ENCODE data around the gene APBB1IP.

The APBB1IP gene

GRCh38 chr10:26432938-26433337 is 5.2 kb upstream of the APBB1IP start:
- Mint-ChIP-seq H3K4me3 (no peak overlapping the region), H3K27ac (no peak overlapping the region), H3K27me3 (no peaks in the 10 kb centered on the region), H3K4me1 (ENCODE audit: low read depth) (peaks cover 41% of the 10 kb centered on the region), H3K9me3 (ENCODE audit: low read depth) (no peaks in the 10 kb centered on the region), H3K36me3 (no peaks in the 10 kb centered on the region)

- Mint-ChIP-seq H3K9me3 (ENCODE audit: low read depth) (no peaks in the 10 kb centered on the region), H3K4me1 (ENCODE audit: low read depth) (peaks cover 34% of the 10 kb centered on the region), H3K4me3 (no peak overlapping the region), H3K27me3 (no peaks in the 10 kb centered on the region), H3K27ac (peak overlapping the region; percentile 82), H3K36me3 (no peaks in the 10 kb centered on the region)
These were observed 2.3 kb upstream of the APBB1IP start for GRCh38 chr10:26435852-26436251.

GRCh38 chr10:26436848-26437247 is 1.3 kb upstream of the APBB1IP start:
- peaks cover 42% of the 10 kb centered on the region for H3K4me1 Mint-ChIP-seq (ENCODE audit: low read depth)
- peak overlapping the region; percentile 47 for H3K4me3 Mint-ChIP-seq
- H3K9me3 Mint-ChIP-seq (ENCODE audit: low read depth): no peaks in the 10 kb centered on the region
- H3K27ac Mint-ChIP-seq: peak overlapping the region; percentile 95
- H3K36me3 Mint-ChIP-seq: peaks cover under 1% of the 10 kb centered on the region
- no peaks in the 10 kb centered on the region for H3K27me3 Mint-ChIP-seq

GRCh38 chr10:26438534-26439341 is 597 bp downstream of the APBB1IP start:
- H3K27me3 Mint-ChIP-seq: no peaks in the 10 kb centered on the region
- H3K4me3 Mint-ChIP-seq: peak overlapping the region; percentile 92
- no peaks in the 10 kb centered on the region for H3K9me3 Mint-ChIP-seq (ENCODE audit: low read depth)
- H3K36me3 Mint-ChIP-seq: peaks cover 4% of the 10 kb centered on the region
- peak overlapping the region; percentile 95 for H3K27ac Mint-ChIP-seq
- H3K4me1 Mint-ChIP-seq (ENCODE audit: low read depth): peaks cover 58% of the 10 kb centered on the region

GRCh38 chr10:26439406-26440087 is 1.4 kb downstream of the APBB1IP start:
- peak overlapping the region; percentile 94 for H3K27ac Mint-ChIP-seq
- peaks cover 66% of the 10 kb centered on the region for H3K4me1 Mint-ChIP-seq (ENCODE audit: low read depth)
- H3K27me3 Mint-ChIP-seq: no peaks in the 10 kb centered on the region
- peaks cover 12% of the 10 kb centered on the region for H3K36me3 Mint-ChIP-seq
- peak overlapping the region; percentile 92 for H3K4me3 Mint-ChIP-seq
- peaks cover 4% of the 10 kb centered on the region for H3K9me3 Mint-ChIP-seq (ENCODE audit: low read depth)

GRCh38 chr10:26440088-26440470 is 1.9 kb downstream of the APBB1IP start:
- Mint-ChIP-seq H3K9me3 (ENCODE audit: low read depth) (peaks cover 4% of the 10 kb centered on the region), H3K27ac (peak overlapping the region; percentile 94), H3K4me1 (ENCODE audit: low read depth) (peaks cover 64% of the 10 kb centered on the region), H3K4me3 (peak overlapping the region; percentile 92), H3K36me3 (peaks cover 13% of the 10 kb centered on the region), H3K27me3 (no peaks in the 10 kb centered on the region)

GRCh38 chr10:26441491-26442214 is 3.5 kb downstream of the APBB1IP start:
- H3K27ac Mint-ChIP-seq: peak overlapping the region; percentile 97
- peaks cover 65% of the 10 kb centered on the region for H3K4me1 Mint-ChIP-seq (ENCODE audit: low read depth)
- peak overlapping the region; percentile 78 for H3K4me3 Mint-ChIP-seq
- H3K9me3 Mint-ChIP-seq (ENCODE audit: low read depth): peaks cover 4% of the 10 kb centered on the region
- H3K27me3 Mint-ChIP-seq: no peaks in the 10 kb centered on the region
- peaks cover 16% of the 10 kb centered on the region for H3K36me3 Mint-ChIP-seq

GRCh38 chr10:26445411-26446031 is 7.4 kb downstream of the APBB1IP start:
- Mint-ChIP-seq H3K27me3 (no peaks in the 10 kb centered on the region), H3K27ac (peak overlapping the region; percentile 95), H3K4me3 (peak overlapping the region; percentile 78), H3K4me1 (ENCODE audit: low read depth) (peaks cover 85% of the 10 kb centered on the region), H3K36me3 (peaks cover 20% of the 10 kb centered on the region), H3K9me3 (ENCODE audit: low read depth) (peaks cover 4% of the 10 kb centered on the region)

GRCh38 chr10:26446258-26446657 is 8.1 kb downstream of the APBB1IP start:
- H3K27me3 Mint-ChIP-seq: no peaks in the 10 kb centered on the region
- H3K4me3 Mint-ChIP-seq: peak overlapping the region; percentile 78
- peaks cover 88% of the 10 kb centered on the region for H3K4me1 Mint-ChIP-seq (ENCODE audit: low read depth)
- peaks cover 4% of the 10 kb centered on the region for H3K9me3 Mint-ChIP-seq (ENCODE audit: low read depth)
- H3K36me3 Mint-ChIP-seq: peaks cover 20% of the 10 kb centered on the region
- peak overlapping the region; percentile 95 for H3K27ac Mint-ChIP-seq

GRCh38 chr10:26448292-26448691 is 10.2 kb downstream of the APBB1IP start:
- Mint-ChIP-seq H3K36me3 (peaks cover 19% of the 10 kb centered on the region), H3K9me3 (ENCODE audit: low read depth) (peaks cover 4% of the 10 kb centered on the region), H3K4me1 (ENCODE audit: low read depth) (peaks cover 90% of the 10 kb centered on the region)

GRCh38 chr10:26448706-26449435 is 10.7 kb downstream of the APBB1IP start:
- Mint-ChIP-seq H3K4me3 (peak overlapping the region; percentile 54), H3K27ac (peak overlapping the region; percentile 90), H3K27me3 (no peaks in the 10 kb centered on the region), H3K36me3 (peaks cover 21% of the 10 kb centered on the region), H3K9me3 (ENCODE audit: low read depth) (peaks cover 4% of the 10 kb centered on the region), H3K4me1 (ENCODE audit: low read depth) (peaks cover 90% of the 10 kb centered on the region)

More at GRCh38 chr10:26448292-26448691, 10.2 kb downstream of the APBB1IP start:
- Mint-ChIP-seq H3K27me3 (no peaks in the 10 kb centered on the region), H3K4me3 (peak overlapping the region; percentile 54), H3K27ac (peak overlapping the region; percentile 90)

GRCh38 chr10:26449726-26450125 is 11.6 kb downstream of the APBB1IP start:
- peak overlapping the region; percentile 90 for H3K27ac Mint-ChIP-seq
- no peaks in the 10 kb centered on the region for H3K27me3 Mint-ChIP-seq
- H3K4me1 Mint-ChIP-seq (ENCODE audit: low read depth): peaks cover 86% of the 10 kb centered on the region
- peak overlapping the region; percentile 54 for H3K4me3 Mint-ChIP-seq
- peaks cover 14% of the 10 kb centered on the region for H3K36me3 Mint-ChIP-seq
- H3K9me3 Mint-ChIP-seq (ENCODE audit: low read depth): no peaks in the 10 kb centered on the region

GRCh38 chr10:26451903-26452302 is 13.8 kb downstream of the APBB1IP start:
- H3K9me3 Mint-ChIP-seq (ENCODE audit: low read depth): no peaks in the 10 kb centered on the region
- H3K4me3 Mint-ChIP-seq: peak overlapping the region; percentile 20
- peak overlapping the region; percentile 86 for H3K27ac Mint-ChIP-seq
- peaks cover 11% of the 10 kb centered on the region for H3K36me3 Mint-ChIP-seq
- H3K4me1 Mint-ChIP-seq (ENCODE audit: low read depth): peaks cover 88% of the 10 kb centered on the region
- no peaks in the 10 kb centered on the region for H3K27me3 Mint-ChIP-seq

- Mint-ChIP-seq H3K4me3 (no peak overlapping the region), H3K4me1 (ENCODE audit: low read depth) (peaks cover 86% of the 10 kb centered on the region), H3K27me3 (no peaks in the 10 kb centered on the region), H3K27ac (no peak overlapping the region), H3K9me3 (ENCODE audit: low read depth) (no peaks in the 10 kb centered on the region), H3K36me3 (peaks cover 15% of the 10 kb centered on the region)
These were observed 15.7 kb downstream of the APBB1IP start for GRCh38 chr10:26453850-26454249.
